DLD1 (cell line): ENCODE results near the gene C22orf39.

Source experiments
- in situ Hi-C: cut with HindIII; loops from 2 replicates; pipeline ENCODE4 v1.10.0; 2017; ENCODE audit warnings: low sequenced_read_pairs

The C22orf39 gene

DNA sequence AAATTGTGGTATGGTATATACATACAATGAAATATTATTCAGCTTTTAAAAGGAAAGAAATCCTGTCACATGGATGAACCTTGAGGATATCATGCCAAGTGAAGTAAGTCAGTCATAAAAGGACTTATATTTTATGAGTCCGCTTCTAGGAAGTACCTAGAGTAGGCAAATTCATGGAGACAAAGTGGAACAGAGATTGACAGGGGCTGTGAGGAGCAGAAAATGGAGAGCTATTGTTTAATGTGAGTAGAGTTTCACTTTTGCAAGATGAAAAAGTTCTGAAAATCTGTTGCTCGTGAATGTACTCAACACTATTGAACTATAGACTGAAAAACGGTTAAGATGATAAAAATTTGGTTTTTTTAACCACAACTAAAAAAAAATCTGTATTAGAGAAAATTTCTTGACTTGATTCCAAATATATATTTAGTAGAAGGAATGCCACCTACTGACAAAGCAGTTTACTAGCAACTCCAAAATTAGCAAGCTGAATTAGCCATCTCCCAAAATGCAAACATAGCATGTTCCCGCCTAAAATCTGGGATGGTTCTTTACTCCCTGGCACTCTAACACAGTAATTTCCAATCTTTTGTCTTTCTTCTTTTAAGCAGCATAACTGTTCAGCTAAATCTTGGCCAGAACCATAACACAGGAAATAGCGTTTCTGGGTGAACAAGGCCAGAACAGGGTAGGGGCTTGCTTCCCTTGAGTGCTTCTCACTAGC lies 30.0 kb upstream of the C22orf39 start:
- in situ Hi-C loops = no loop called here

- in situ Hi-C loops = no loop called here
Measured at GRCh38 chr22:19476023-19476422, 28.5 kb upstream of the C22orf39 start.

- in situ Hi-C loops = no loop called here
Measured at GRCh38 chr22:19473578-19473977, 26.1 kb upstream of the C22orf39 start.

GRCh38 chr22:19472233-19472632 lies 24.7 kb upstream of the C22orf39 start:
- in situ Hi-C loops = no loop called here

GRCh38 chr22:19471572-19471971 lies 24.1 kb upstream of the C22orf39 start:
- in situ Hi-C loops = no loop called here

GRCh38 chr22:19470010-19470409 lies 22.5 kb upstream of the C22orf39 start:
- in situ Hi-C loops = no loop called here

DNA sequence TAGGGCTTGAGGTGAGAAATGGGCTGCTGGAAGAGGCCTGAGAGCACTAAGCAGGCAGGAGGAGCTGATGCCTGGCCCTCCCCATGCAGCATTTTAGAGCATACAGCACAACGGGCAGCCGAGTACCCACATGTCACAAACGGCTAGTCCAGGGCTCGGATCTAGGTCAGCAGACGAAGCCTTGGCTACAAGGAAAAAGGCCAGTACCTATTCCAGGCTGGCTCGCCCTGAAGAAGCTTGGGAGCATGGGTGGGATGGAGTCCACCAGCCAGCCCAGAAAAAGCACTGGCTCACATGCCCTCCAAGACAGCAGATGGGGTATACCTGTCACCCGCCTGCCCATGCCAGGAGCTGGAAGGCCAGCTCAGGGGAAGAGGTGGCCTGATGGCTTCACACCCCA lies 21.9 kb upstream of the C22orf39 start:
- in situ Hi-C loops = loop anchor here (10.0 kb wide), 1 partner anchor 75 kb away; no protein-coding TSS in a partner anchor

GRCh38 chr22:19467912-19468311 lies 20.4 kb upstream of the C22orf39 start:
- in situ Hi-C loops = loop anchor here (10.0 kb wide), 1 partner anchor 73 kb away; no protein-coding TSS in a partner anchor

DNA sequence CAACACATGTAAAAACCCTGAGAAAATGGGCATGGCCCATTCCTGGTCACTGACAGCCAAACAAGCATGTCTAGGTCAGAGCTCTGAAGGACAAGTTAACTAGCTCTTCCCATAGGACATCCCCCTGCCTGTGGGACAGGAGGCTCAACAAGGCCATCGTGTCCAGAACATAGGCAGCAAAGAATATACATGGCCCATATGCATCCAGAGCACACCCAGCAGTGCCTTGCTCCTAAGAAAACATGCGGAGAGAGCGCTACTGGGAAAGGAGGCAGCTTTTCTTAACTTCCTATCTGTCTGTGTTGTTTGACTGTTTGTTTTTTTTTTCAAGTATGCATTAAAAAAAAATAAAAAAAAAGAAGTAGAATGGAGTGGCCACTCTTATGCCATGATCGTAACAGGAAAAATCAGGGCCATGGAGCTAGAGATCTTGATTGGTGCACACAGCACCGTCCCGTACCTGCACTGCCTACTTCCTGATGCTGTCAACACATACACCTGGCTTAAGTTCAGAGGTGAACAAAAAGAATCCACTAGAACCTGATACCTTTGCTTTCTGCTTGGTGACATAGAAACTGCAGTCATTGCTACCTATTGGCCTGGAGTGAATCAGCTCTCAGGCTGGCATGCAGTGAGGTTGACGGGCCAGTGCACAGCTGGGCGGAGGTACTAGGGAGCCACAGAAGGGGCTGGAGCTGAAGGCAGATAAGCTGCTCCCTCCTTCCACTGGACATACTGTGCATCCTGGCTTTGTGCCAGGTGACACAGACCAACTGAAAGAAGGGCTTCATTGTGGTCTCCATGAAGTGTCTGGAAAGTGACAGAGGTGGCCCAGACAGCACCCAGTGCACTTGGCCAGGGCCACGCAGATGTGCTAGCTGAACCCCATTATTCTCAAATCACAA lies 19.6 kb upstream of the C22orf39 start:
- in situ Hi-C loops = loop anchor here (10.0 kb wide), 1 partner anchor 72 kb away; no protein-coding TSS in a partner anchor

- in situ Hi-C loops = loop anchor here (10.0 kb wide), 1 partner anchor 71 kb away; no protein-coding TSS in a partner anchor
Measured at GRCh38 chr22:19466126-19466716, 18.7 kb upstream of the C22orf39 start.

DNA sequence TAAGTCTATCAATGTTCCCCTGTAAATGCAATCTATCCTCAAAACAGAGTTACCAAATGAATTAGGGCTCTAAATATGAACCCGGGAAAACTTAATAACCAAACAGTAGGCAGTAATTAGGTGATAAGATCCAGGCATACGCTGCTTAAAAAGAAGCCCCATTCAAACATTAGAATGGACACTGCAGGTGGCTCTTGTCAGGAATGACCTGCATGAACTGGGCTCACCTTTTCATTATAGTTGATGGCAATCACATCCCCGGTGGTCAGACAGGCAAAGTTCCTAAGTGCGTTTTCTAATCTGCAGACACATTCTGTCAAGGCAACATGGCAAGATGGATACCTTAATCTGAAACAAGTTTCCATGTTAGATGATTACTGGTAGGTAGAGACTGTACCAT lies 17.5 kb upstream of the C22orf39 start:
- in situ Hi-C loops = loop anchor here (10.0 kb wide), 1 partner anchor 70 kb away; no protein-coding TSS in a partner anchor

GRCh38 chr22:19464546-19464945 lies 17.0 kb upstream of the C22orf39 start:
- in situ Hi-C loops = loop anchor here (10.0 kb wide), 1 partner anchor 70 kb away; no protein-coding TSS in a partner anchor

DNA sequence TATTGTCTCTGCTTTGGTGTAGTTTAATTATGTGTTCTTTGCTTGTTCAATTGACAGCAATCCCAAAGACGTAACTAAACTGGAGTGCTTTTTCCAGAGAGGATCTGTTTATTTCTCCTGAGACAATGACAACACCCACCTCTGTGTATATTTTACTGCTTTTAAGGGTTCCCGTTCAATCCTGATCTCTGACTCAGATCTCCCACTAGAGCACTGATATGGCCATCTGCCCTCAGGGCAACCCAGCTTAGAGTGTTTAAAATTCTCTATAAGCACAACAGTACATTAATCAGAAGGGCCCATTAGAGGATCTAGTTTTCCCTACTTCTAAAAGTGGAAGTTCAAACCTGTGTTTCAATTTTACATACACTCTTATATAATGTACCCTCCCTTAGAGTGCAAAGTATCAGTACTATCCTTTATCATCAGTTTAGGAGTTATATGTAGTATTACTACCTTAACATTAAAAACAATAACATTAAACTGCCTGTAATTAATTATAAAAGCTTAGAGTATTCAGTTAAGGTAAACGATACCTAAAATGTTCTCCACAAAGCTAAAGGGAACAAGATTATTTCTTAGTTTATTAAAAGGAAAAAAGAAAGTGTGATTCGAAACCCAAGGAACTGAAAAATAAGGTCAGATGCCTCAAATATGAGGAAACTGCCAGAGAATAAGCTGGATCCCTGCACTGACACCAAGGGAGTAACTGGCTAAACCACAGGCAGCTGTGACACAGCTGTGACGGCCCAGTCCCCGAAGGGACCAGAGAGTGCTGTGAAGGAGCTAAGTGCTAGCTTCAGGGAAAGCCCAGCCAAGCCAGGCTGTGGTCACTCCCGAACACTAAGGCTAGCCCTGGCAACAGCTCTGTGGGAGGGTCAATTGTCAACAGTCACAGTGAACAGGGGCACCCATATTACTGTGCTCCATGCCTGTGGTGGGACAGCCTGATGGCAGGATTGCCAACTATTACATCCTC lies 16.3 kb upstream of the C22orf39 start:
- in situ Hi-C loops = loop anchor here (10.0 kb wide), 1 partner anchor 69 kb away; no protein-coding TSS in a partner anchor

- in situ Hi-C loops = loop anchor here (10.0 kb wide), 1 partner anchor 68 kb away; no protein-coding TSS in a partner anchor
Measured at GRCh38 chr22:19463008-19463407, 15.5 kb upstream of the C22orf39 start.

GRCh38 chr22:19461506-19461905 lies 14.0 kb upstream of the C22orf39 start:
- in situ Hi-C loops = loop anchor here (10.0 kb wide), 1 partner anchor 67 kb away; no protein-coding TSS in a partner anchor

DNA sequence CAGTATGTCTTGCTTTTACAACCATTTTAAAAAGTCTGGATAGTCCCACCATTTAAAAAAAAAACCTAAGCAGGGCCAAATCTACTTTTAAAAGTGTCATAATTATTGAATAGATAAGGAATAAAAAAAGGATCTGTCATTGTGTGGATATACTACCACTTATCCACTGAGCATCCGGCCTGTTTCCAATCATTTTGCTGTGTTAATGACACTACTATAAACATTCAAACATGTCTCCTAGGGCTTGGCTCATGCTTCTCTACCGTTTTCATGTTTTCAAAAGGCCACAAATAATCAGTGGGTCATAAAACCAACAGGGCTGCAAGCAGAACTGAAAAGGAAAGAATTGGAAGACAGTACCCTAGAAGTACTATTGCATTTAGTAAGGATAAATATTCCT lies 12.5 kb upstream of the C22orf39 start:
- in situ Hi-C loops = loop anchor here (10.0 kb wide), 1 partner anchor 65 kb away; no protein-coding TSS in a partner anchor

GRCh38 chr22:19457828-19458428 lies 10.4 kb upstream of the C22orf39 start:
- in situ Hi-C loops = no loop called here

DNA sequence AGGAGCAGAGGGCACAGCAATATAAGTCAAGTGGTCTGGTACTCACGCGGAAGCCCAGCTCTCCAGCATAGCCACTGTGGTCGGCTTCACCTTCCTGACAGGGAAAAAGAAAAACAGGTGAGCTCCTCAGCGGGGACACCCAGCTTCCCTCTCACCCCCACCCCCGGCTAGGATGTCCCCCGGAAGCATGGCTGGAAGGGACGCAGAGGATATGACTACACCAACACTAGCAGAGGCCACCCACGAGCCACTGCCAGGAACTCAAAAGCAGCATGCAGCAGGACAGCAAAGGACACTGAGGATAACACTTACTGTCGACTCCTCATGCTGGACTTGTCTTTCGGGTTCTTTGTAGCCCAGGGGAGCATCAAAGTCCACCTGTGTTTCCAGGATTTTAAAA lies 9.0 kb upstream of the C22orf39 start:
- in situ Hi-C loops = no loop called here
